ENCODE results near the gene SYNE3.

Gene SYNE3

GRCh38 chr14:95485222-95485819 is 31.1 kb downstream of the SYNE3 start:
- Histone ChIP-seq H3K79me2 (no peaks in the 10 kb centered on the region), H3K4me3 (ENCODE audit: low read depth, low read length) (no peak overlapping the region), H2AFZ (no peak overlapping the region), H3K4me2 (ENCODE audit: low read length) (no peak overlapping the region), H3K4me1 (no peaks in the 10 kb centered on the region), H3K27ac (no peak overlapping the region), H3K9ac (no peak overlapping the region), H3K36me3 (ENCODE audit: control insufficient read depth, insufficient read depth, low read length) (no peaks in the 10 kb centered on the region), H3K27me3 (ENCODE audit: control insufficient read depth, insufficient read depth, low read length) (no peaks in the 10 kb centered on the region), H3K9me3 (ENCODE audit: control insufficient read depth, low read length) (no peaks in the 10 kb centered on the region)
- TF ChIP-seq CTCF (IDR thresholded peaks at IDR 0.05): no peak

- H3K9me3 ChIP-seq (ENCODE audit: control insufficient read depth, low read length): no peaks in the 10 kb centered on the region
- H3K4me1 ChIP-seq: no peaks in the 10 kb centered on the region
- H3K27ac ChIP-seq: no peak overlapping the region
- H3K9ac ChIP-seq: no peak overlapping the region
- no peak overlapping the region for H3K4me2 ChIP-seq (ENCODE audit: low read length)
- H3K4me3 ChIP-seq (ENCODE audit: low read depth, low read length): no peak overlapping the region
- H3K27me3 ChIP-seq (ENCODE audit: control insufficient read depth, insufficient read depth, low read length): no peaks in the 10 kb centered on the region
- no peak for TF ChIP-seq CTCF (IDR thresholded peaks at IDR 0.05)
- no peaks in the 10 kb centered on the region for H3K36me3 ChIP-seq (ENCODE audit: control insufficient read depth, insufficient read depth, low read length)
- H3K79me2 ChIP-seq: no peaks in the 10 kb centered on the region
- no peak overlapping the region for H2AFZ ChIP-seq
Observed at GRCh38 chr14:95484296-95484695, 32.2 kb downstream of the SYNE3 start.

- Histone ChIP-seq H3K27ac (peak overlapping the region; percentile 19), H3K4me3 (ENCODE audit: low read depth, low read length) (no peak overlapping the region), H3K27me3 (ENCODE audit: control insufficient read depth, insufficient read depth, low read length) (no peaks in the 10 kb centered on the region), H3K79me2 (no peaks in the 10 kb centered on the region), H3K4me1 (no peaks in the 10 kb centered on the region), H3K9me3 (ENCODE audit: control insufficient read depth, low read length) (no peaks in the 10 kb centered on the region), H3K4me2 (ENCODE audit: low read length) (no peak overlapping the region), H3K9ac (no peak overlapping the region), H3K36me3 (ENCODE audit: control insufficient read depth, insufficient read depth, low read length) (no peaks in the 10 kb centered on the region), H2AFZ (no peak overlapping the region)
- no peak for TF ChIP-seq CTCF (IDR thresholded peaks at IDR 0.05)
Observed at GRCh38 chr14:95483309-95484165, 32.9 kb downstream of the SYNE3 start.

GRCh38 chr14:95482627-95483308 is 33.7 kb downstream of the SYNE3 start:
- Histone ChIP-seq H3K4me3 (ENCODE audit: low read depth, low read length) (no peak overlapping the region), H3K4me1 (no peaks in the 10 kb centered on the region)

More at GRCh38 chr14:95482627-95483308, 33.7 kb downstream of the SYNE3 start:
- peak overlapping the region; percentile 19 for H3K27ac ChIP-seq
- H2AFZ ChIP-seq: no peak overlapping the region
- H3K4me2 ChIP-seq (ENCODE audit: low read length): no peak overlapping the region
- H3K9ac ChIP-seq: no peak overlapping the region
- H3K27me3 ChIP-seq (ENCODE audit: control insufficient read depth, insufficient read depth, low read length): no peaks in the 10 kb centered on the region
- no peaks in the 10 kb centered on the region for H3K36me3 ChIP-seq (ENCODE audit: control insufficient read depth, insufficient read depth, low read length)
- H3K79me2 ChIP-seq: no peaks in the 10 kb centered on the region
- TF ChIP-seq CTCF (IDR thresholded peaks at IDR 0.05): no peak
- no peaks in the 10 kb centered on the region for H3K9me3 ChIP-seq (ENCODE audit: control insufficient read depth, low read length)

Measured in parathyroid adenoma (tissue), 2 donors.